Posterior cingulate gyrus (tissue), 11 donors: ENCODE data around the gene ACTRT2.

Experiments
- DNase-seq, 10 donors: peaks; one replicate each; pipeline versions ENCODE4 v3.0.0 to v3.0.0-alpha.2; 2020 to 2021; ENCODE audit warnings: mixed read lengths in 3 of 10
- intact Hi-C: fragments of 100-400 bp; cut with DNase I; formaldehyde crosslinking; loops from one replicate; pipeline ENCODE4 v1.15.1; 2023

ACTRT2 gene

DNA sequence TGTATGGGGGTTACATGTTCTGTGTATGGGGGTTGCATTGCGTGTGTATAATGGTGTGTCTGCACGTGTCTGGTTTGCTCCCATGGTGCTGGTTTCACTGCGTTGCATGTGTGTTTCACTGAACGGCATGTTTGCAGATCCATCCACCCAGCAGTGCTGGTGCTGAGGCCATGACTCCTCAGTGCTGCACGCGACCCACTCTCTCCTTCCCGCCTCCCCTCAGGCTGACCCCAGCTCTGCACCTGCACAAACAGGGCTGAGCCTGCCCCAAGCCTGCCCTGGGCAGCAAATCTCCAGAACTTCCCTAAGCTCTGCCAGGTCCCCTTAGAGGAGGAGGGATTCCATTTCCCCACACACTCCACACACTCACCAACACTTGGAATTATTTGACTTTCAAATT is 18.7 kb downstream of the ACTRT2 start:
- intact Hi-C loops, result no loop called here
- peak in 2 of 10 donors; percentile 2 to 6 for DNase-seq

DNA sequence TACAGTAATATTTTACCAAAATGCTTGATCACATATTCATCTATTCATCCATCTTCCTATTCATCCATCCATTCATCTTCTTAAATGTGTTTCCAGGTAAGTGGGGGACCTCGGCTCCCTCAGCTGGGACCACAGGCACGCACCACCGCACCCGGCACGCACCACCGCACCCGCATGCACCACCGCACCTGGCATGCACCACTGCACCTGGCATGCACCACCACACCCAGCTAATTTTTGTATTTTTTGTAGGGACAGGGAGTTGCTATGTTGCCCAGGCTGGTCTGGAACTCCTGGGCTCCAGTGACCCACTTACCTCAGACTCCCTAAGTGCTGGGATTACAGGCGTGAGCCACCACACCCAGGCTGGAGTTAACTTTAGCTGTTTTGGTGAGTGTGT is 21.2 kb downstream of the ACTRT2 start:
- DNase-seq, result peak in 2 of 10 donors; percentile 40 to 42
- intact Hi-C loops, result no loop called here

DNA sequence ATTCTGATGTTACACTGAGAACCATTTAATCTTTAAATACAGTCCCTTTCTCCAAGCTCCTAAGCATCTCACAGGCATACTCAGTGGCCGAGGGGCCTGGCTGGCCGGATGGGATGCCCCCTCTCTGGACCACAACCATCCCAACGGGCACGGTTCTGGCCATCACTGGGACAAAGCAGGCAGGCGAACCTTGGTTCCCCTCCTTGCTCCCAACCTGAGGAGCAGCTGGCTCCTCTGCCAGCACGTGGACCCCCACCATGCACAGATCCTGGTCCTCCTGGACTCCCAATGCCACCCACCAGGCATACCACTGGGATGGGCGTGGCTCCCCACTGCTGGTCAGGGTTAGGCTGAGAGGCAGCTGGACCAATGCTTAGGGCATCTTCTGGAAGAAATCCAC is 27.9 kb downstream of the ACTRT2 start:
- intact Hi-C loops, result no loop called here
- peak in 4 of 10 donors; percentile 1 to 66 (median 46) for DNase-seq

DNA sequence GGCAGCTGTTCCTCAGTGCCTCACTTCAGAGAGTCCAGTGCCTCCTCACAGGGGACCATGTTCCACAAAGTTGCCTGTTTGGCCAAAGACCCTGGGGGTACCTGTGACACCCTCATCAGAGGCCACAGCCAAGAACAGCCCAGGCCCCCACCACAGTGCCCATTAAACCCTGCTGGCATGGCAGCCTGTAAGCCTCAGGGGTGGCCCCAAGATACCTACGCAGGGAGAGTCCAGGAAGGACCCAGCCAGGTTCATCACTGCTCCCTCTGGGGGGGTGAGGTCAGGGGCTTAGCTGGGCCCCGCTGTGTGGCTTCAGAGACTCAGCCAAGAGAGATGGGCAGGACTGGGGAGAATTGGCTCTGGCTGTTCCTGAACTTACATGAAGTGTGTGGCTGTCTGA is 28.6 kb downstream of the ACTRT2 start:
- intact Hi-C loops, result no loop called here
- peak in 2 of 10 donors; percentile 2 to 22 for DNase-seq

DNA sequence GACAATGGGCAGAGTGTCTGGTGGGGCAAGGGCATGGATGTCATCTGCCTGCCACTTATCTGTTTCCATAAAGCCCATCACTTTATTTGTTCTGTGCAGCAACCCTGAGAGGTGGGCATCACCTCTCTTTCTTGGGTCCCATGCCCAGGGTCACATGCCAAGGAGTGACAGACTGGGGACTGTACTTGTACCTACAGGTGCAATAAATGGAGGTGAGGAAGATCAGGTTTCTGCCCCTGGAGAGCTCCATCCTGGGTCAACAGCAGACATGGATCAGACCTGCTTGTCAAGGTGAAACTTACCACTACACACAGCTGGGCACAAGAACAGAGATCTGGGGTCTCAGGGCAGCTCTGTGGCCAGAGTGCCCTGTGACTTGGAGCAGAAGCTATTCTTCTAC is 29.3 kb downstream of the ACTRT2 start:
- intact Hi-C loops, result no loop called here
- peak in 1 of 10 donors; percentile 55 for DNase-seq

DNA sequence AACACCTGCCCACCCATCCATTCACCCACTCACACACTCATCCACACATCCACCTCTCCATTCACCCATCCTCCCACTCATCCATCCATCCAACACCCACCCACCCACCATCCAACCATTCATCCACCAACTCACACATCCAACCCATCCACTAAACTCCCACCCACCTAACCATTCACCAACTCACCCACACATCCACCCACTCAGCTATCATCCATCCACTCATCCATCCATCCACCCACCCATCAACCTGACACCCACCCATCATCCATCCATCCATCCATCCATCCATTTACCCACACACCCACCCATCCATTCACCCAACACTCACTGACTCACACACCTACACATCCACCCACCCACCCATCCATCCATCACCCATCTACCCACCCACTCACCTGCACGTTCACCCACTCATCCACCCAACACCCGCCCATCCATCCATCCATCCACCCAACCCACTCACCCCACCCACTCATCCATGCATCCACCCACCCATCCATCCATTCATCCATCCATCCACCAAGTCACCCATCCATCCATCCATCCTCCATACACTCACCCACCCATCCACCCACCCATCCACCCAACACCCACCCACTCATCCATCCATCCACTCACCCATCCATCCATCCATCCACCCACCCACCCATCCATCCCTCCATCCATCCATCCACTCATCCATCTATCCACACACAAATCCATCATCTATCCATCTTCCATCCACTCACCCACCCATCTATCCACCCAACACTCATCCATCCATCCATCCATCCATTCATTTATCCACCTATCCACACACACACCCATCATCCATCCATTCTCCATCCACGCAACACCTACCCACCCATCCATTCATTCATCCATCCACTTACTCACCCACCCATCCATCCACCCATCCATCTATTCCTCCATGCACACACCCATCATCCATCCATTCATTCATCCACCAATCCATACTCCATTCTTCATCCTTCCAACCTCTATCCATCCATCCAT is 30.3 kb downstream of the ACTRT2 start:
- peak in 1 of 10 donors; percentile 3 for DNase-seq
- intact Hi-C loops, result no loop called here

DNA sequence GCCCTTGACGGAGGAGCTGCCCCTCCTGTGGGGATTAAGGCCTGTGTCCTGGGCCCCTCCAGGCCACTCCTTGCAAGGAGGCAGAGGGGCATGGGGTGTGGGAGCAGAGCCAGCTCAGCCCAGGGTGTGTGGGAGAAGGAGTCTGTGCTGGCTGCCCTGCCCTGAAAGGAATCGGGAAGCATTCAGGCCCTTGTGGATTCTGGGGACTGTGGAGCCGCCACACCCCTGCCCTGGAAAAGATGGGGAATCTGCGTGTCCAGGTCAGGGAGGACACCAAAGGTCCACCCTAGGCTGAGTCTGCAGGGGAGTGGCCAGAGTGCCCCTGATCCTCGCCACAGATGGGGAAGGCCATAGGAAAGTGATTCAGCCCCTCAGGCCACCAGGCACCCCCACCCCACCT is 31.2 kb downstream of the ACTRT2 start:
- peak in 1 of 10 donors; percentile 66 for DNase-seq

DNA sequence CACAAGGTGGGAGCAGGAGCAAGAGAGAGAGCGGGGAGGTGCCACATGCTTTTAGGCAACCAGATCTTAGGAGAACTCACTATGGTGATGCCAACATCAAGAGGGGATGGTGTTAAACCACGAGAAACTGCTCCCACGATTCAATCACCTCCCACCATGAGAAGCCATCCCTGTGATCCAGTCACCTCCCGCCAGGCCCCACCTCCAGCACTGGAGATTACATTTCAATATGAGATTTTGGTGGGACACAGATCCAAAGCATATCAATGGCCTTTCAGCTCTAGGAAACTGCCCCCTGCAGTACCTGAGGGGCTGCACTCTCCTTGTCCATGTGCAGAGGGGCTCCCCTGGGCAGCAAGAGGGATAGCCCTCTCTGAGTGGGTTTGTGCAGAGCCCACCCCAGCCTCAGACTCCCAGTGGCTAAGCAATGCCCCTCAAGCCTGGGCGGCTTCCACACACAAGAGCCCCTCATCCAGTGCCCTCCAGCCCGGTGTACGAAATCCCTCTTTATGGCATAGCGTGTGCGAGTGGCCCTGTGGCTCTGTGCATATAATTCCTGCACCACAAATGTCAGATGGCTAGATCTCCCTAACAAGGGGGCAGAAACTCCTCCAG is 32.2 kb downstream of the ACTRT2 start:
- DNase-seq, result peak in 1 of 10 donors; percentile 68
- intact Hi-C loops, result no loop called here

More for the DNA sequence above, 31.2 kb downstream of the ACTRT2 start:
- intact Hi-C loops, result no loop called here

DNA sequence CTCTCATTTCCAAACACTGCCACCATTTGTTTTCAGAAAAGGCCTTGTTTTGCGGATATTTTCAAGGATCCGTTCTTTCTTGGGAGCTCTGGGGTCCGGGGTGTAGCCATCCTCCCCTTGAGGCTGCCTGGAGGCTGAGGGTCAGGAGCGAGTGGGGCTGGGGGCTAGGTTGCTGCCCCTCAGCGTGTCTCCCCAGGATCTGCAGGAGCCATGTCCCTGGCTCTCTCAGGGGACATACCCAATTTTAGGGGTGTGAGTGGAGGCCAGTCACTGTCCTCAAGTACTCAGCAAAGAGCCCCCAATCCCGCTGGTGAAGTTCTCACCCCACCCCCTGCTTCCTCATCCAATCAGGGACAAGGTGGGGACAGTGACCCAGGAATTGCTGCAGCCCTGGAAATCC is 32.7 kb downstream of the ACTRT2 start:
- peak in 2 of 10 donors; percentile 4 to 66 for DNase-seq
- intact Hi-C loops, result no loop called here

DNA sequence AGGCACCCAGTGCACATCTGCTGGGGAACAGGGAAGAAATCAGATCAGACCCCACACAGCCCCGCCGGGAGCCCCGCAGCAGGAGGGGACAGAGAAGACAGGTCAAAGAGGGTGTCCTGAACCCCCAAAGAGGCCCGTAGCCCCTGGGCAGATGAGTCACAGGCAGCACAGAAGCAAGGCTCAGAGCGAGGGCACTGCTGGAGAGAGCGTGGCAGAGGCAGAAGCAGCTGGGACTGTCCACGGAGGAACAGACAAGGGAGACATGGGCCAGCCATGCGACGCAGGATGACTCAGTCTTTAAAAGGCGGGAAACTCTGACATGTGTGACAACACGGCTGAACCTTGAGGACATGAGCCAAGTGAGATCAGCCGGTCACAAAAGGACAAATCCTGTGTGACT is 33.2 kb downstream of the ACTRT2 start:
- intact Hi-C loops, result no loop called here

DNA sequence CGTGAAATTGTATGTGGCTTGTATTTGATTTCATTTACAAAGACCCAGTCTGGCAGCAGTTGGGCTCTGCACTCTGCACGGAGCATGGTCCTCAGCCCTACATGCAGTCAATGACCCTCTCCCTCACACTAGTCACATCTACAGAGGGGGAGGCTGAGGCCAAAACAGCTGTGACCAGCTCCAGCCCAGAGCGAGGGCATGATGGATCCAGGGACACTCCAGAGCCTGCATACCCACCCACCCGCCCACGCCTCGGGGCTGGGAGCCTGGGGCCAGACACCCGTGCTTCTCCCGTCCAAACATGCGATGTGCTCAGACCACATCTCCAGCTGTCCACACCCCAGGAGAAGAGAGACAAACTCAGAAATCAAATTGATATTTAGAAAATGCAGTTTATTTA is 33.8 kb downstream of the ACTRT2 start:
- DNase-seq, result peak in 2 of 10 donors; percentile 3 to 39
- intact Hi-C loops, result no loop called here

More for the DNA sequence above, 33.2 kb downstream of the ACTRT2 start:
- DNase-seq, result peak in 3 of 10 donors; percentile 3 to 42 (median 8)

DNA sequence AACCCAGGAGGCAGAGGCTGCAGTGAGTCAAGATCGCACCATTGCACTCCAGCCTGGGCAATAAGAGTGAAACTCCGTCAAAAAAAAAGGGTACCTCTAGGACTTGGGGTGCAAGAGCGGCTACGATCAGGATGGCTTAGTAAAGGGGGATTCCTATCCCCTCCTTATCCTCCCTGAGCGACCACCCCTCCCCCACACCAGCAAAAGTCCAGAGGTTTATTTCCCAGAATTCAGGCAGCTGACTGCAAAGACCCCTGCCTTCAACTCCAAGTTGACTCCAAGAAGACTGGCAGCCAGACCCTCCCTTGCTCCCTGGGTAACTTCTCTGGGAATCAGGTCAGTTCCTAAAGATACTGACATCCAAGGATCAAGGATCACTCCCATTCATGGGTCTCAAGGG is 35.4 kb downstream of the ACTRT2 start:
- intact Hi-C loops, result no loop called here
- no peak for DNase-seq

DNA sequence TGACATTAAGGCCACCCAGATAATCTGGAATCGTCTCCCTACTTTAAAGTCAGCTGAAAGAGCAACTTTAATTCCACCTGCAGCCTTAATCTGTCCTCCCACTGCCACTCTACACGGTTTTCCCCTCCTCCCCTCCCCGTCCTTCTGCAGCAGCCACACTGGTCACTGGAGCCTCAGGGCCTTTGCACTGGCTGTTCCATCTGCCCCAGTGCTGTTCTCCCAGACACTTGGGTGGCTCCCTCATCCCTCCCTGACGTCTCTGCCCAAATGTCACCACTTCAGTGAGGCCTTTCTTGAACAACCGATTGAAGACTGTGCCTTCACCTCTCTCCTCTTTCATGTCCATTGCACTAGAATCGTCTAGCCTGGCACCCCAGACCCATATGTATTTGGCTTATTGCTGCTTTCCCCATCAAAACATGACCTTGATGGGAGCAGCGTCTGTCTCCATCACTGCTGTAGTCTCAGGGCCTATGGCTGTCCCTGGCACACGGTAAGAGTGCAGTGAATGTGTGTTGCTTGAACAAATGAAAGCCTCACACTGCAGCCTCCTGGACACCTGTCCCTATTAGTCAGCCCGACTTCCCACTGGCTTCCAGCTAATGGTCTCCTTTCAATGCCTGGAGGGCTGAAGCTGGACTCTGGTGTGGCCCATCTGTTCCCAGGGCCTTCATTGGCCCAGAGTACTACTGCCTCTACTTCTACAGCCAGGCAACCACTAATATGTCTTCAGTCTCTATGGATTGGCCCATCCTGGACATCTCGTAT is 37.2 kb downstream of the ACTRT2 start:
- intact Hi-C loops, result no loop called here
- DNase-seq, result peak in 4 of 10 donors; percentile 1 to 63 (median 15)

DNA sequence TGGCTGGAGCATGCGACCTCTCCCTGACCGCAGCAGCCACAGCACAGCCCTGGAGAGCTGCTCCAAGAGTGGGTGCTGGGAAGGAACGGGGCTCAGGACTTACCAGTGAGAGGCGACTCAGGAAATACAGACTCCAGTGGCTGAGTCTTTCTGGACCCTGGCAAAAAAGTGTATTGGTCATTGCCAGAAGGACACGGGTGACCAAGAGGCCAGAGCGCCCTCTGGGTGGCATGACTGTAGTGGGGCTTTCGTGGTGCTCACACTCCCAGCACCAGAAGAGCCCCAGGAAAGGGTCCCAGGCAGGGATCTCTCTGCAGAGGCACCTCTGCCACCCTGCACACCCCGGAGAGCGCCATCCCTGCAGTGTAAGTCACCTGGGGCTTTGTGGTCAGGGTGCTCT is 38.9 kb downstream of the ACTRT2 start:
- peak in 4 of 10 donors; percentile 12 to 72 (median 38) for DNase-seq
- intact Hi-C loops, result no loop called here

DNA sequence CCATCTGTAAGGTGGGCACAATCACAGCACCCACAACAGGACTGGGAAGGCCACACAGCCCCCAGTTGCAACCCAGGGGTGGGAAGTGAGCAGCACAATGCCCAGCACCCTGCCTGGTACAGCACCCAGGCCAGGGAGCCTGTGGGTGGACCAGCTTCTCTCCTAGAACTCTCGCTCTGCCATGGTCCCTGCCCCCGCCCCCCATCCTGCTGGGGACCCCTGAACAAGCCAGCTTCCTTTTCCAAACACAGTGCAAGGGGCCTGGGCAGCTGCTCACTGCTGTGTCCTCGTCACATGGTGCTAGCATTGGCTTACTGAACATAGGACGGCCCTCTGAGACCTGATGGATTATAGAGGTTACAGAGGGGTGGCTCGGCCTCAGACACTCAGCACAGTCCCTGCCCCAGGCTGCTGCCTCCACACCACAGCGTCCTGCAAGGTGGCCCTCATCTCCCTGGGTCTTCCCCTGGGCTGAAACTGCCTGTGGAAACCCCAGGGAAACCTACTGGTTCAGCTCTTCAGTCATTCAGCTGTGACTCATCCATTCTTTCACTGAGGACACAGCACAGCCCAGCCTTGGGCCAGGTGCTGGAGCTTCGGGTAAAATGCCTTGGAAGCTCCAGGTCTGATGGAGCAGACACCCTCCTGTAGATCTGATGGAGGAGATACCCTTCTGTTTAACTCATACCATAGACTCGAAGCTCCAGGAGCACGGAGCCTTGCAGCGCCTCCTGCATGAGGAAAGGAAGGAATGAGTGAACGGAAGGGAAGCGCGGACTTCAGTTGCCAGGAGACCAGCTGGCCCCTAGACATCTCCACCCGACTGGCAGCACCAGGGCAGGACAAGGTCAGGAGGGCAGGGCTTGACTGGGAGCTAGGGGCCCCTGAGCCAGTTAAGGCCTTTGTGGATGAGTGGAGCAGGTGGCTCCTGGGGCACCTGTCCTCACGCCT is 39.6 kb downstream of the ACTRT2 start:
- peak in 5 of 10 donors; percentile 3 to 75 (median 59) for DNase-seq
- intact Hi-C loops, result no loop called here

DNA sequence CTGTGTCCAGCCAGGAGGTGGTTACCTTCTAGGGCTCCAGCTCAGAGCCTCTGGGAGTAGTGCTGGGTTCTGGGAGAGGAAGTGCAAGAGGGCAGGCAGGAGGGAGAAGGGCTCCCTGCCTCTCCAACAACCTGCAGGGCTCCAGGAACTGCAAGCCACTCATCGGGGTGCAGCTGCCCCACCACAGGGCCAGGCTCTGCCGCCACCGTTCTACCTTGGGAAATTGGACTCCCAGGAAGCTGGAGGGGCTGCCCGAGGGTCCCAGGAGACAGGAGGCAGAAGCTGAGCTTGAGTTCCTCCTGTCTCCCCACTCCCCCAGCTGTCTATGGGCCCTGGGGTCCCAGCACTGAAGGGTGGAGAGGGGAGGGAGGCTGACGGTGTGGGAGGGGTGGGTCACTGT is 40.3 kb downstream of the ACTRT2 start:
- intact Hi-C loops, result no loop called here
- DNase-seq, result peak in 2 of 10 donors; percentile 31 to 73

DNA sequence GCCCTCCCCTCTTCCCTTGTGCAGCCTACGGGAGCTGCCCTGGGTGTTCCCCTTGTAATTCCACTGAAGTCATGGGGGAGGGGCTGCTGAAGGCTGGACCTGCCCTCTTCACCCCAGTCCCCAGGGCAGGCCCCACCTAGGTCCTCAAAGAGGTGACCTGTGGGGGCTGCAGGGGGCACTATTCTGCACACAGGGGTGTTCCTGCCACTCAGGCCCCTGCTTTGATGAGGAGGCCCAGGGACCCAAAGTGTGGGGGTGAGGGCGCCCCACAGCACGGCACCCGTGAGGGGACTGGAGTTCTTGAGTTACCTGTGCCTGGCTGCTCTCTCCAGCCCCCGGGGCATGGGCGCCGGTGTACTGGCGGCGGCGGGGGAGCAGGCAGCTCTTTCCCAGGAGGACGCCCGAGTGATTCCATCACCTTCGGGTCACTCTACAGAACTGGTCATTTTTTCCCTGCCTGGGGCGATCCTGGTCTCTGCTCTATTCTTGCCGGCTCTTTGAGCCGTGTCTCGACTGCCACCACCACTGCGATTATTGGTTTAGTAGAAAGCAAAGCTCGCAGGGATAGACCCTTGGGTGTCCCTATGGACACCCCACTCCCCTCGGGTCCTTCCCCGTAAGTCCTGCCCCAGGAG is 40.8 kb downstream of the ACTRT2 start:
- intact Hi-C loops, result no loop called here
- DNase-seq, result peak in 3 of 10 donors; percentile 4 to 82 (median 62)

DNA sequence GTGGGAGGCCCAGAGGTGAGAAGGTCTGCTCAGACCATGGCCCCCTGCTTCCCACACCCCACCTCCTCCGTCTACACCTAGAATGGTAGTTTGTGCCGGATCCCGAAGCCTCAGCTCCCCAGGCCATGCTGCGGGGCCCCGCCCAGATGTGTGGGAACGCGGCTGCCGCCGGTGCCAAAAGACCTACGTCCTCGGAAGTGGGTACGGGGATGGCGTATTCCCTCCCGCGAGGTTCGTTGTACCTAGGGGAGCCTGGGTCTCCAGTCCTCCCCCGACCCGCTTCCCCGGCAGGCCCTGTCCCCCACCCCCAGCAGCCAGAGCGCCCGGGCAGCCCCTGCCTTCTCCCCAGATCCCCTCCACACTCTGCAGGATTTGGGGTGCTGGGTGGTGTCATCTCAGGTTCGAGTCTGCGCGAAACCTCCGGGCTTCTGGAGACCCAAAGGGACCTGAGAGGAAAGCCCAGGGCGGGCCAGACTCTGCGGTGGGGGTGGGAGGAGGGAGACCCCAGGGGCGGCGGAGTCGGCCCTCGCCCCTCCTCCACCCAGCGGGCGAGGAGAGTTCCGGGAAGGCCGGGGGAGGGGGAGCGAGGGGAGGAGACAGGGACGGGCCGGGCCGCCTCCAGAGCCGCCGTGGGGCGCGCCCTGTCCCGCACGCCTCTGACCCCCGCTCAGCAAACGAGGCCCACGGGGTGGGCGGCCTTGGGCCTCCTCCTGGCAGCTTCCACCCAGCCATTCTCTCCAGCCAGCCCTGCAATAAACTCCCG is 41.5 kb downstream of the ACTRT2 start:
- peak in 4 of 10 donors; percentile 4 to 67 (median 8) for DNase-seq

More for the DNA sequence above, 41.5 kb downstream of the ACTRT2 start:
- intact Hi-C loops, result no loop called here
